SU-DHL-6 (cell line): ENCODE data around the gene ARHGAP6.

Experiments
- EZH2phosphoT487 ChIP-seq: fragments of 200-600 bp; sonication (generic), shearing (Covaris generic); conservative IDR thresholded peaks from 2 replicates; pipeline ENCODE4 v1.6.1; 2018; ENCODE audit warnings: mild to moderate bottlenecking, antibody characterized with exemption, low read length, moderate library complexity, mixed read lengths
- TF ChIP-seq, protein P1 (sequence below): fragments of 200-600 bp; sonication (generic); IDR thresholded peaks from one replicate; pipeline ENCODE4 v1.5.1; 2017; ENCODE audit warnings: antibody characterized with exemption, mild to moderate bottlenecking, low read length, moderate library complexity; ENCODE audit not compliant: insufficient read depth, poor library complexity, severe bottlenecking

DNA sequence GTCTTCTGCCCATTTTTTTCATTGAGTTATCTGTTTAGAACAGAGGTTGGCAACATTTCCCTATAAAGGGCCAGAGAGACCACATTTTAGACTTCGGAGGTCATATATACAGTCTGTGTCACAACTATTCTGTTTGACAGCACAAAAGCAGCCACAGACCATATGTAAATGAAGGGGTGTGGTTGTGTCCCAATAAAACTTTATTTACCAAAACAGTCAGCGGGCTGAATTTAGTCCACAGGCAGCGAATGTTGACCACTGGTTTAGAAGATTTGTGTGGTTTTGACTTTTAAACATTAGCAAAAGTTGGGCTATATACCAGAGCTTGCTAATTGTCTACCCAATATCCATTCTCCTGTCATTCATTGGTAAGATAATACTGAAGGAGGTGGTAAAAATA is 221.7 kb downstream of the ARHGAP6 start:
- TF ChIP-seq, protein P1, sequence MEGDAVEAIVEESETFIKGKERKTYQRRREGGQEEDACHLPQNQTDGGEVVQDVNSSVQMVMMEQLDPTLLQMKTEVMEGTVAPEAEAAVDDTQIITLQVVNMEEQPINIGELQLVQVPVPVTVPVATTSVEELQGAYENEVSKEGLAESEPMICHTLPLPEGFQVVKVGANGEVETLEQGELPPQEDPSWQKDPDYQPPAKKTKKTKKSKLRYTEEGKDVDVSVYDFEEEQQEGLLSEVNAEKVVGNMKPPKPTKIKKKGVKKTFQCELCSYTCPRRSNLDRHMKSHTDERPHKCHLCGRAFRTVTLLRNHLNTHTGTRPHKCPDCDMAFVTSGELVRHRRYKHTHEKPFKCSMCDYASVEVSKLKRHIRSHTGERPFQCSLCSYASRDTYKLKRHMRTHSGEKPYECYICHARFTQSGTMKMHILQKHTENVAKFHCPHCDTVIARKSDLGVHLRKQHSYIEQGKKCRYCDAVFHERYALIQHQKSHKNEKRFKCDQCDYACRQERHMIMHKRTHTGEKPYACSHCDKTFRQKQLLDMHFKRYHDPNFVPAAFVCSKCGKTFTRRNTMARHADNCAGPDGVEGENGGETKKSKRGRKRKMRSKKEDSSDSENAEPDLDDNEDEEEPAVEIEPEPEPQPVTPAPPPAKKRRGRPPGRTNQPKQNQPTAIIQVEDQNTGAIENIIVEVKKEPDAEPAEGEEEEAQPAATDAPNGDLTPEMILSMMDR = no peak
- no peak for TF ChIP-seq EZH2phosphoT487
